SK-N-MC (cell line): ENCODE results near the gene VWCE.

Experiments used
- EZH2 ChIP-seq: fragments of 200-600 bp; sonication (generic); IDR thresholded peaks from one replicate; pipeline ENCODE4 v1.6.1; 2017; ENCODE audit warnings: antibody characterized with exemption
- POLR2AphosphoS5 ChIP-seq: IDR thresholded peaks from 2 replicates; pipeline ENCODE4 v1.6.1; 2012; ENCODE audit warnings: mild to moderate bottlenecking, low read depth, low read length, borderline replicate concordance

DNA sequence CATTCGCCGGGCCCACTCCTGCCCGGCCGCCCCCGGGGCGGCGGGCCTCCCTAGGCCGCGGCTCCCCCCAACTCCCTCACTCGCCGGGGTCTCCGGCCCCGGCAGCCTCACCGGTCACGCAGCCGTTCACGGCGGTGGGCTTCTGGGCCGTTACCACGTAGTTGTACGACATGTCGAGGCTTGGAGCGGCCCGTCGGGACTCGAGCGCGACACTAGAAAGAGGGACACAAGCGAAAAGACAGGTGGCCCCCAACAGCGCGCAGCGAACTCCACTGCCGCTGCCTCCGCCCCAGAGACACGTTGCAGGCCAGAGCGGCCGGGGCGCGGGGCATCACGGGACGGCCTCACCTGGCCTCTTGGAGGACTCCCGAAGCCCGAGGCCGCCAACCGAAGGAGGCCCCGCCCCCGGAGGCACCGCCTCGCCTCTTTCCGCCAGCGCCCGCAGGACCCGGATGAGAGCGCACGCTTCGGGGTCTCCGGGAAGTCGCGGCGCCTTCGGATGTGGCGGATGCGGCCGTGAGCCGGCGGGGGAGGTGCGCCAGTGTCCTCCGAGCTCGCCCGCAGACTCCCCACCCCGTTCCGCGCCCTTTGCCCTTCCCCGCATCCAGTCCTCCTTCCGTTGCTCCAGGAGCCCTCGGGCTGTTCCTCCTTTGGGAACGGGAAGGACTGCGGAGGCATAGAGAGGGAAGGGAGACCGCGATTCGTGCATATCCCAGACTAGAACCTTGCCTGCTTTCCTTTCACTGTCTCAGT, 37.9 kb upstream of the VWCE start, which contains the start of the genes DDB1 and TKFC:
- no peak for TF ChIP-seq EZH2
- peak; percentile 97 for TF ChIP-seq POLR2AphosphoS5
